Ishikawa (cell line): ENCODE results near the gene C1orf210.

Experiments used
- CEBPB ChIP-seq: IDR thresholded peaks from 2 replicates; pipeline ENCODE4 v1.6.1; 2012
- CREB1 ChIP-seq: IDR thresholded peaks from 2 replicates; pipeline ENCODE4 v1.6.1; 2012; ENCODE audit warnings: low read depth
- EGR1 ChIP-seq: IDR thresholded peaks from 2 replicates; pipeline ENCODE4 v1.6.1; 2012
- EP300 ChIP-seq: IDR thresholded peaks from 2 replicates; pipeline ENCODE4 v1.6.1; 2012; ENCODE audit warnings: borderline replicate concordance
- FOXM1 ChIP-seq: IDR thresholded peaks from 2 replicates; pipeline ENCODE4 v1.6.1; 2012; ENCODE audit warnings: low read depth, borderline replicate concordance
- NFIC ChIP-seq: IDR thresholded peaks from 2 replicates; pipeline ENCODE4 v1.6.1; 2012
- RAD21 ChIP-seq: IDR thresholded peaks from 2 replicates; pipeline ENCODE4 v1.6.1; 2012; ENCODE audit warnings: low read depth
- TAF1 ChIP-seq: IDR thresholded peaks from 2 replicates; pipeline ENCODE4 v1.6.1; 2012; ENCODE audit warnings: low read depth, mild to moderate bottlenecking
- TCF12 ChIP-seq: IDR thresholded peaks from 2 replicates; pipeline ENCODE4 v1.6.1; 2012; ENCODE audit warnings: low read depth
- TEAD4 ChIP-seq: IDR thresholded peaks from 2 replicates; pipeline ENCODE4 v1.6.1; 2012
- YY1 ChIP-seq: IDR thresholded peaks from 2 replicates; pipeline ENCODE4 v1.6.1; 2012; ENCODE audit warnings: low read depth
- ZBTB7A ChIP-seq: IDR thresholded peaks from 2 replicates; pipeline ENCODE4 v1.6.1; 2012; ENCODE audit warnings: low read depth
- TF ChIP-seq, protein P1 (sequence below): IDR thresholded peaks from 2 replicates; pipeline ENCODE4 v1.6.1; 2012
- TF ChIP-seq, protein P2 (sequence below): IDR thresholded peaks from 2 replicates; pipeline ENCODE4 v1.6.1; 2012; ENCODE audit warnings: low read depth, mild to moderate bottlenecking
- TF ChIP-seq, protein P3 (sequence below): IDR thresholded peaks from 2 replicates; pipeline ENCODE4 v1.6.1; 2012

The C1orf210 gene

DNA sequence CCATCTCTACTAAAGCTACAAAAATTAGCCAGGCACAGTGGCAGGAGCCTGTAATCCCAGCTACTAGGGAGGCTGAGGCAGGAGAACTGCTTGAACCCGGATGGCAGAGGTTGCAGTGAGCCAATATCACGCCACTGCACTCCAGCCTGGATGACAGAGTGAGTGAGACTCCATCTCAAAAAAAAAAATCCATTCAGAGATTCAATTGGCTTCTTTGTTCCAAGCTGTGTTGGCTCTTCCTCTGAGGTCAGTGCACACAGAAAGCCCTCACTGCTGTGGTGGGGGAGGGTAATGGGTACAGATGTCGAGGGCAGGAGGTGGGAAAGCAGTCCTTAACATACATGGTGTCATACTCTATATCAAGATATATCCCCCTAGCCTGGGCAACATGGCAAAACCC lies 30.1 kb upstream of the C1orf210 start:
- TF ChIP-seq FOXM1 (no peak), CREB1 (no peak), ZBTB7A (no peak)

DNA sequence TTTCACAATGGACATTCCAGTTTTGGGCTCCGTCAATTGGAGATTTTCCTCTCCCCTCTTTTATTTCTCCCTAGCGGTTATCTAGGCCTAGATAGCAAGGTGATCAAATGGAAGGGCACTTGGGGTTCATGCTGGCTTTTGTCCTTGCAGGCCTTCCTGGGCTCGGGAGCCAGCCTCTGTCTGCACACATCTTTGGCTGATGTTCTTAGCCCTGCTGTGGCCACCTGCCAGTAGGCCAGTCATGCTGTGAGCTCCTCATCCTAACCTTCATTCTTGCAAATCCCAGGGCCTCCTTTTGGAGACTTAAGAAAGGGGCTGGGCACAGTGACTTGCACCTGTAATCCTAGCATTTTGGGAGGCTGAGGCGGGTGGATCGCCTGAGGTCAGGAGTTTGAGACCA lies 28.9 kb upstream of the C1orf210 start:
- TF ChIP-seq TEAD4 (no peak), EP300 (no peak), ZBTB7A (no peak), NFIC (no peak), FOXM1 (no peak), TAF1 (no peak), RAD21 (no peak), CEBPB (no peak), EGR1 (no peak), YY1 (no peak), TCF12 (no peak)
- TF ChIP-seq, protein P1, sequence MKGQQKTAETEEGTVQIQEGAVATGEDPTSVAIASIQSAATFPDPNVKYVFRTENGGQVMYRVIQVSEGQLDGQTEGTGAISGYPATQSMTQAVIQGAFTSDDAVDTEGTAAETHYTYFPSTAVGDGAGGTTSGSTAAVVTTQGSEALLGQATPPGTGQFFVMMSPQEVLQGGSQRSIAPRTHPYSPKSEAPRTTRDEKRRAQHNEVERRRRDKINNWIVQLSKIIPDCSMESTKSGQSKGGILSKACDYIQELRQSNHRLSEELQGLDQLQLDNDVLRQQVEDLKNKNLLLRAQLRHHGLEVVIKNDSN: no peak
- TF ChIP-seq, protein P2, sequence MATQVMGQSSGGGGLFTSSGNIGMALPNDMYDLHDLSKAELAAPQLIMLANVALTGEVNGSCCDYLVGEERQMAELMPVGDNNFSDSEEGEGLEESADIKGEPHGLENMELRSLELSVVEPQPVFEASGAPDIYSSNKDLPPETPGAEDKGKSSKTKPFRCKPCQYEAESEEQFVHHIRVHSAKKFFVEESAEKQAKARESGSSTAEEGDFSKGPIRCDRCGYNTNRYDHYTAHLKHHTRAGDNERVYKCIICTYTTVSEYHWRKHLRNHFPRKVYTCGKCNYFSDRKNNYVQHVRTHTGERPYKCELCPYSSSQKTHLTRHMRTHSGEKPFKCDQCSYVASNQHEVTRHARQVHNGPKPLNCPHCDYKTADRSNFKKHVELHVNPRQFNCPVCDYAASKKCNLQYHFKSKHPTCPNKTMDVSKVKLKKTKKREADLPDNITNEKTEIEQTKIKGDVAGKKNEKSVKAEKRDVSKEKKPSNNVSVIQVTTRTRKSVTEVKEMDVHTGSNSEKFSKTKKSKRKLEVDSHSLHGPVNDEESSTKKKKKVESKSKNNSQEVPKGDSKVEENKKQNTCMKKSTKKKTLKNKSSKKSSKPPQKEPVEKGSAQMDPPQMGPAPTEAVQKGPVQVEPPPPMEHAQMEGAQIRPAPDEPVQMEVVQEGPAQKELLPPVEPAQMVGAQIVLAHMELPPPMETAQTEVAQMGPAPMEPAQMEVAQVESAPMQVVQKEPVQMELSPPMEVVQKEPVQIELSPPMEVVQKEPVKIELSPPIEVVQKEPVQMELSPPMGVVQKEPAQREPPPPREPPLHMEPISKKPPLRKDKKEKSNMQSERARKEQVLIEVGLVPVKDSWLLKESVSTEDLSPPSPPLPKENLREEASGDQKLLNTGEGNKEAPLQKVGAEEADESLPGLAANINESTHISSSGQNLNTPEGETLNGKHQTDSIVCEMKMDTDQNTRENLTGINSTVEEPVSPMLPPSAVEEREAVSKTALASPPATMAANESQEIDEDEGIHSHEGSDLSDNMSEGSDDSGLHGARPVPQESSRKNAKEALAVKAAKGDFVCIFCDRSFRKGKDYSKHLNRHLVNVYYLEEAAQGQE: no peak
- TF ChIP-seq, protein P3, sequence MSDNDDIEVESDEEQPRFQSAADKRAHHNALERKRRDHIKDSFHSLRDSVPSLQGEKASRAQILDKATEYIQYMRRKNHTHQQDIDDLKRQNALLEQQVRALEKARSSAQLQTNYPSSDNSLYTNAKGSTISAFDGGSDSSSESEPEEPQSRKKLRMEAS: no peak

DNA sequence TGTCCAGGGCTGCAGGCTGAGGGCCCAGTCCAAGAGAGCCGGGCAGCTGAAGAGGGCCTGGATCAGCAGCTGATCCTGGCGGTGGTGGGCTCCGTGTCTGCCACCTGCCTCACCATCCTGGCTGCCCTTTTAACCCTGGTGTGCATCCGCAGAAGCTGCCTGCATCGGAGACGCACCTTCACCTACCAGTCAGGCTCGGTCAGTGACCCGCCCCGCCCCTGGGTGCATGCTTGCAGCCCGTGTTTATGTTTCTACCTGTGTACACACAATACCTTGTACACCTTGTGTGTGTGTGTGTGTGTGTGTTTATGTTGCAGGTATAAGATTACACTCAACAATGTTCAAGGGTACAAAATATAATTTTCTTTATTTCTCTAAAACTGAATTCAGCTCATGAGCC lies 28.4 kb upstream of the C1orf210 start:
- TF ChIP-seq ZBTB7A (no peak), TCF12 (no peak), CEBPB (no peak)
- TF ChIP-seq, protein P1: no peak

DNA sequence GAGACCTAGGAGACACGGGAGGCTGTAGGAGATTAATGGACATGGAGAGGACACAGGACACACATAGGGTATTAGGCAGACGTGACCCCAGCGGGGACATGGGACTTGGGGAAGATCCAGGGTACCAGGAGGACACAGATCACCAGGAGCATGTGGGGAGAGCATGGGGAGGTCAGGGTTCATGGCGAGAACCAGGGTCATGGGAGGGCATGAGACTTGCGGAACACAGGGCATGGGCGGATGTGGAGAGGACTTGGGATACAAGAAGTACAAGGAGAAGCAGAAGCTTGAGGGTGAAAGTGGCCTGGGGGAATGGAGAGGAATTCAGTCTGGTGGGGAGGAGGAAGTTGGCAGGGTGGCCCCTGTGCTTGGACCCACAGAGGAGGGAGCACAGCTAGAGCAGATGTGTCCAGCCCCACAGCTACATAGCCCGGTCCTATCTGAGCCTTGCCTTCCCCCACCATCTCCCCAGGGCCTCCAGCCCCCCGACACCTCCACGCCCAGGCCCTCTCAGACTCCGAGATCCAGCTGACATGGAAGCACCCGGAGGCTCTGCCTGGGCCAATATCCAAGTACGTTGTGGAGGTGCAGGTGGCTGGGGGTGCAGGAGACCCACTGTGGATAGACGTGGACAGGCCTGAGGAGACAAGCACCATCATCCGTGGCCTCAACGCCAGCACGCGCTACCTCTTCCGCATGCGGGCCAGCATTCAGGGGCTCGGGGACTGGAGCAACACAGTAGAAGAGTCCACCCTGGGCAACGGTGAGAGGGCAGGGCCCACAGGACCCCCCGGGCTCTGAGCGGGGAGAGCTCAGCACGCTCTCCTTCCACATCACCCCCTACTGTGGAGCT lies 27.5 kb upstream of the C1orf210 start:
- no peak for TF ChIP-seq TAF1
- TF ChIP-seq, protein P2: no peak
- TF ChIP-seq, protein P3: no peak
- no peak for TF ChIP-seq TEAD4
- TF ChIP-seq TCF12: no peak
- TF ChIP-seq CREB1: no peak
- no peak for TF ChIP-seq EP300
- no peak for TF ChIP-seq CEBPB
- TF ChIP-seq YY1: no peak
- TF ChIP-seq FOXM1: no peak
- no peak for TF ChIP-seq ZBTB7A
- TF ChIP-seq NFIC: no peak
- TF ChIP-seq RAD21: no peak
- TF ChIP-seq, protein P1: no peak
- TF ChIP-seq EGR1: no peak

DNA sequence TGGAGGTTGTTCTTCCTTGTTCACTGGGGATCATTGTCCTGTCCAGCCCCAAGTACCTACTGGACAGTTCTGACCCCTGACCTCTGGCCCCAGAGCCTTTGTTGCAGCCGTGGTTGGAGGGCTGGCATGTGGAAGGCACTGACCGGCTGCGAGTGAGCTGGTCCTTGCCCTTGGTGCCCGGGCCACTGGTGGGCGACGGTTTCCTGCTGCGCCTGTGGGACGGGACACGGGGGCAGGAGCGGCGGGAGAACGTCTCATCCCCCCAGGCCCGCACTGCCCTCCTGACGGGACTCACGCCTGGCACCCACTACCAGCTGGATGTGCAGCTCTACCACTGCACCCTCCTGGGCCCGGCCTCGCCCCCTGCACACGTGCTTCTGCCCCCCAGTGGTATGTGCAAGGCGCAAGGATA lies 26.8 kb upstream of the C1orf210 start:
- TF ChIP-seq CEBPB (no peak), YY1 (no peak)
- TF ChIP-seq, protein P2: no peak
